Measurements from ENCODE around the gene SLC43A2. TPM values are rescaled to one million over a fixed set of nuclear protein-coding genes. Genes with fewer than 3 reads are reported as not detected.
A peak's percentile ranks its signal among the peaks of the same experiment; 100 is the strongest.

SLC43A2 gene
- total RNA-seq, 1 experiment from 2014 or later = 12.6 TPM

DNA sequence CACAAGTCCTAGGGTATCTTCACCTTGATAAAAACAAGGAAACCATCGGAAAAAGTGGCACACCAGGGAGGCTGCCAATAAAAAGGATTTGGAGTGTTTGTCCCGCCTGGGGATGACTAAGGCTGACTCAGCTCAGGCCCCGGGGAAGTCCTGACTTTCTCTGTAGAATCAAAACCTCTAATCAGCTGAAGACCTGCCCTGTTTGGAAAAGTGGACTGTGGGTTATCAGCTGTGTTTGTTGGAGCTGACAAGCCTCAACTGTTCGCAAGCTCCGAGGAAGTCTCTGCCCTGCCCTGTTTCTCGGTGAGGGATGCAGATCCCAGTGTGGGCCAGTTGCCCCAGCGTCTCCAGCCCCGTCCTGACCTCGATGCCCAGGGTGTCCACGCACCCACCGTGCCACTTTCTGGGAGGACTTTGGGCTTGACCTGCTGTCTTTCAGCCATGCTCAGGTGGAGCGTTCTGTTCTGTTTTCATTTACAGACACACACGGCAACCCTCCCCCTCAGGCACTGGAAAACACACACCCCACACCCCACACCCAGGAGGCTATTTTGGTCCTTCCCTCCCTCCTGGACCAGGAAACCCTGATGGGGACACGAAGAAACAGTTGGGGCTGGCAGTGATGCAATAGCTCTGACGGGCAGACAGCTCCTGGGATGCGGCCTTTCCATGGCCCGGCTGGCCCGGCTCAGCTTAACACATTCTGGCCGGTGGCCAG, 38.4 kb downstream of the SLC43A2 start:
- peak overlapping the region in 1 of 2 experiments; percentile 25; a peak in 2 of 4 replicates for H3K4me3 ChIP-seq (replicated peaks in 1 of 2; ENCODE audit: low read depth in 1 of 2, low read length in 2 of 2)
- no peaks in the 10 kb centered on the region for H3K79me2 ChIP-seq (ENCODE audit: insufficient read depth, low read length)
- H3K9me3 ChIP-seq (ENCODE audit: control insufficient read depth in 1 of 2, insufficient read depth in 1 of 2, low read depth in 1 of 2, low read length in 2 of 2) = no peaks in the 10 kb centered on the region
- peaks cover 44 to 53% of the 10 kb centered on the region in 2 experiments for H3K4me1 ChIP-seq (ENCODE audit: control insufficient read depth in 1 of 2, insufficient read depth in 2 of 2, low read length in 2 of 2)
- H2AFZ ChIP-seq (ENCODE audit: low read depth, low read length, poor library complexity, severe bottlenecking) = no peak overlapping the region
- H3K4me2 ChIP-seq (ENCODE audit: low read length) = peak overlapping the region; percentile 71
- RAD21 ChIA-PET (ENCODE audit: low non-redundant PET in 1 of 2, low total read pairs in 2 of 2, uncharacterized antibody in 2 of 2, unreplicated experiment in 2 of 2) = interaction anchor here (0.7 to 1.0 kb wide), 2 partner anchors 16 to 40 kb away, joined by 3 read pairs; no protein-coding TSS in a partner anchor
- intact Hi-C loops (cut with micrococcal nuclease) = no loop called here
- peak; percentile 92 for TF ChIP-seq SP1 (IDR thresholded peaks at IDR 0.05; ENCODE audit: low read depth)
- TF ChIP-seq POLR2AphosphoS5 (IDR thresholded peaks at IDR 0.05; ENCODE audit: low read depth, low read length) = peak; percentile 62
- peak; percentile 83 for TF ChIP-seq SIN3A (IDR thresholded peaks at IDR 0.05; ENCODE audit: low read depth)
- TF ChIP-seq, protein P1, sequence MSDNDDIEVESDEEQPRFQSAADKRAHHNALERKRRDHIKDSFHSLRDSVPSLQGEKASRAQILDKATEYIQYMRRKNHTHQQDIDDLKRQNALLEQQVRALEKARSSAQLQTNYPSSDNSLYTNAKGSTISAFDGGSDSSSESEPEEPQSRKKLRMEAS (IDR thresholded peaks at IDR 0.05) = peak; percentile 65; the same call in 1 of the 2 replicates
- TF ChIP-seq, protein P2, sequence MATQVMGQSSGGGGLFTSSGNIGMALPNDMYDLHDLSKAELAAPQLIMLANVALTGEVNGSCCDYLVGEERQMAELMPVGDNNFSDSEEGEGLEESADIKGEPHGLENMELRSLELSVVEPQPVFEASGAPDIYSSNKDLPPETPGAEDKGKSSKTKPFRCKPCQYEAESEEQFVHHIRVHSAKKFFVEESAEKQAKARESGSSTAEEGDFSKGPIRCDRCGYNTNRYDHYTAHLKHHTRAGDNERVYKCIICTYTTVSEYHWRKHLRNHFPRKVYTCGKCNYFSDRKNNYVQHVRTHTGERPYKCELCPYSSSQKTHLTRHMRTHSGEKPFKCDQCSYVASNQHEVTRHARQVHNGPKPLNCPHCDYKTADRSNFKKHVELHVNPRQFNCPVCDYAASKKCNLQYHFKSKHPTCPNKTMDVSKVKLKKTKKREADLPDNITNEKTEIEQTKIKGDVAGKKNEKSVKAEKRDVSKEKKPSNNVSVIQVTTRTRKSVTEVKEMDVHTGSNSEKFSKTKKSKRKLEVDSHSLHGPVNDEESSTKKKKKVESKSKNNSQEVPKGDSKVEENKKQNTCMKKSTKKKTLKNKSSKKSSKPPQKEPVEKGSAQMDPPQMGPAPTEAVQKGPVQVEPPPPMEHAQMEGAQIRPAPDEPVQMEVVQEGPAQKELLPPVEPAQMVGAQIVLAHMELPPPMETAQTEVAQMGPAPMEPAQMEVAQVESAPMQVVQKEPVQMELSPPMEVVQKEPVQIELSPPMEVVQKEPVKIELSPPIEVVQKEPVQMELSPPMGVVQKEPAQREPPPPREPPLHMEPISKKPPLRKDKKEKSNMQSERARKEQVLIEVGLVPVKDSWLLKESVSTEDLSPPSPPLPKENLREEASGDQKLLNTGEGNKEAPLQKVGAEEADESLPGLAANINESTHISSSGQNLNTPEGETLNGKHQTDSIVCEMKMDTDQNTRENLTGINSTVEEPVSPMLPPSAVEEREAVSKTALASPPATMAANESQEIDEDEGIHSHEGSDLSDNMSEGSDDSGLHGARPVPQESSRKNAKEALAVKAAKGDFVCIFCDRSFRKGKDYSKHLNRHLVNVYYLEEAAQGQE (IDR thresholded peaks at IDR 0.05; ENCODE audit: low read depth) = no peak
- TF ChIP-seq ZFX (IDR thresholded peaks at IDR 0.05) = no peak
- peak; percentile 89 for TF ChIP-seq SRF (IDR thresholded peaks at IDR 0.05; ENCODE audit: low read depth)
- no peak for TF ChIP-seq EGR1 (IDR thresholded peaks at IDR 0.05; ENCODE audit: low read depth)
- peak; percentile 100 for TF ChIP-seq FOSL1 (IDR thresholded peaks at IDR 0.05; ENCODE audit: low read depth)
- TF ChIP-seq JUND (IDR thresholded peaks at IDR 0.05) = peak; percentile 98
- TF ChIP-seq, protein P3, sequence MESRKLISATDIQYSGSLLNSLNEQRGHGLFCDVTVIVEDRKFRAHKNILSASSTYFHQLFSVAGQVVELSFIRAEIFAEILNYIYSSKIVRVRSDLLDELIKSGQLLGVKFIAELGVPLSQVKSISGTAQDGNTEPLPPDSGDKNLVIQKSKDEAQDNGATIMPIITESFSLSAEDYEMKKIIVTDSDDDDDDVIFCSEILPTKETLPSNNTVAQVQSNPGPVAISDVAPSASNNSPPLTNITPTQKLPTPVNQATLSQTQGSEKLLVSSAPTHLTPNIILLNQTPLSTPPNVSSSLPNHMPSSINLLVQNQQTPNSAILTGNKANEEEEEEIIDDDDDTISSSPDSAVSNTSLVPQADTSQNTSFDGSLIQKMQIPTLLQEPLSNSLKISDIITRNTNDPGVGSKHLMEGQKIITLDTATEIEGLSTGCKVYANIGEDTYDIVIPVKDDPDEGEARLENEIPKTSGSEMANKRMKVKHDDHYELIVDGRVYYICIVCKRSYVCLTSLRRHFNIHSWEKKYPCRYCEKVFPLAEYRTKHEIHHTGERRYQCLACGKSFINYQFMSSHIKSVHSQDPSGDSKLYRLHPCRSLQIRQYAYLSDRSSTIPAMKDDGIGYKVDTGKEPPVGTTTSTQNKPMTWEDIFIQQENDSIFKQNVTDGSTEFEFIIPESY (IDR thresholded peaks at IDR 0.05; ENCODE audit: extremely low read depth, insufficient replicate concordance, low read length) = peak; percentile 66
- no peak for TF ChIP-seq YY1 (IDR thresholded peaks at IDR 0.05; ENCODE audit: extremely low read depth, insufficient replicate concordance, low read depth, low read length)
- peak; percentile 88 for TF ChIP-seq CBX3 (IDR thresholded peaks at IDR 0.05; ENCODE audit: low read depth)
- TF ChIP-seq CEBPB (IDR thresholded peaks at IDR 0.05; ENCODE audit: low read depth) = peak; percentile 71; the same call in 1 of the 2 replicates
- TF ChIP-seq, protein P4, sequence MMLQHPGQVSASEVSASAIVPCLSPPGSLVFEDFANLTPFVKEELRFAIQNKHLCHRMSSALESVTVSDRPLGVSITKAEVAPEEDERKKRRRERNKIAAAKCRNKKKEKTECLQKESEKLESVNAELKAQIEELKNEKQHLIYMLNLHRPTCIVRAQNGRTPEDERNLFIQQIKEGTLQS (IDR thresholded peaks at IDR 0.05) = no peak
- TF ChIP-seq POLR2A (IDR thresholded peaks at IDR 0.05; ENCODE audit: borderline replicate concordance, extremely low read depth, insufficient read depth, insufficient read length) = no peak
- no peak for TF ChIP-seq ZNF274 (IDR thresholded peaks at IDR 0.05; ENCODE audit: low read depth, low read length)
- peak; percentile 57 for TF ChIP-seq TCF7L2 (IDR thresholded peaks at IDR 0.05; ENCODE audit: borderline replicate concordance, extremely low read depth, insufficient read depth, insufficient read length)
- peak overlapping the region; percentile 41 for H3K9ac ChIP-seq (ENCODE audit: low read length)
- H3K36me3 ChIP-seq (ENCODE audit: control insufficient read depth in 1 of 2, insufficient read depth in 2 of 2, low read length in 2 of 2) = no peaks in the 10 kb centered on the region
- H4K20me1 ChIP-seq (ENCODE audit: insufficient read depth) = no peaks in the 10 kb centered on the region
- H3K27me3 ChIP-seq (ENCODE audit: insufficient read depth, low read length) = no peaks in the 10 kb centered on the region
- DNase-seq (ENCODE audit: low read depth, low spot score) (peak; percentile 86), ATAC-seq (peak; percentile 92)
- no TSS peak for BruUV-seq (replicated peaks)
- H3K9me2 ChIP-seq (ENCODE audit: insufficient read depth) = no peaks in the 10 kb centered on the region
- POLR2A ChIA-PET = interaction anchor here (0.8 to 0.9 kb wide), 2 partner anchors 28 to 59 kb away, joined by 3 read pairs; partner anchors contain the start of gene RILP
- peak overlapping the region; percentile 59 for H3K27ac ChIP-seq (ENCODE audit: low read depth, low read length)
- CTCF ChIA-PET = interaction anchor here (1.3 to 1.7 kb wide), 2 partner anchors 16 to 58 kb away, joined by 3 to 8 read pairs; no protein-coding TSS in a partner anchor
